ACC112 (cell line): ENCODE data around the gene SGIP1.
A peak's percentile ranks its signal among the peaks of the same experiment; 100 is the strongest.

ENCODE experiments used
- H2AFZ ChIP-seq: fragments of 200-600 bp; sonication (generic); one replicate; pipeline ENCODE4 v1.6.0; 2017; ENCODE audit warnings: antibody characterized with exemption, low read length; ENCODE audit not compliant: unreplicated experiment
- H3K27ac ChIP-seq: fragments of 200-600 bp; sonication (generic); 2 replicates; pipeline ENCODE4 v1.5.1; 2014; ENCODE audit warnings: low read depth, mild to moderate bottlenecking, antibody characterized with exemption, low read length, moderate library complexity
- H3K27me3 ChIP-seq: fragments of 200-600 bp; sonication (generic); 2 replicates; pipeline ENCODE4 v1.6.1; 2014; ENCODE audit warnings: mild to moderate bottlenecking, antibody characterized with exemption, low read length, moderate library complexity, mixed read lengths; ENCODE audit not compliant: insufficient read depth
- H3K36me3 ChIP-seq: fragments of 200-600 bp; sonication (generic); 2 replicates; pipeline ENCODE4 v1.6.1; 2016; ENCODE audit warnings: mild to moderate bottlenecking, antibody characterized with exemption, low read length, moderate library complexity, mixed read lengths; ENCODE audit not compliant: insufficient read depth
- H3K4me1 ChIP-seq: fragments of 200-600 bp; sonication (generic); one replicate; pipeline ENCODE4 v1.6.1; 2016; ENCODE audit warnings: low read length, mixed read lengths; ENCODE audit not compliant: insufficient read depth, unreplicated experiment, control insufficient read depth
- H3K4me3 ChIP-seq: fragments of 200-600 bp; sonication (generic); 2 replicates; pipeline ENCODE4 v1.5.1; 2014; ENCODE audit warnings: mild to moderate bottlenecking, low read depth, low read length
- H3K79me2 ChIP-seq: fragments of 200-600 bp; sonication (generic); one replicate; pipeline ENCODE4 v1.6.0; 2016; ENCODE audit warnings: low read length; ENCODE audit not compliant: control insufficient read depth, unreplicated experiment, insufficient read depth

Gene SGIP1

DNA sequence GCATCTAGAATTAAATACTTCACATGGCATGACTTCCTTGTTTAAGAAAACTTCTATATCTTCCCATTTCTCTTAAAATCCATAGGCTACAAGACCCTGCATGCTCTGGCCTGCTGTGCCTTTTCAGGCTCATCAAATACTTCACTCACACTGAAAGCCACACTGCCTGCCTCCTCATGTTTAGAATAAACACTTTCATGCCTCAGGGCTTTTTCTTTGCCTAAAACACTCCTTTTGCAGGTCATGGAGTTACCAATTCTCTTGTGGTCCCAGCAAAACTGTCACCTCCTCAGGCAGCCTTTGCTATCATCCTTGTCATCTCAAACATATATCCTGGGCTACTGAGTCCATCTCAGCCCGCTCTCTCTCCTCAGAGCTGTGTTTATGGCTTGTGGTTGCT, 5.5 kb downstream of the SGIP1 start:
- Histone ChIP-seq H2AFZ (no peak overlapping the region), H3K4me3 (no peak overlapping the region), H3K27ac (no peak overlapping the region), H3K27me3 (no peaks in the 10 kb centered on the region), H3K79me2 (no peaks in the 10 kb centered on the region), H3K36me3 (no peaks in the 10 kb centered on the region), H3K4me1 (peaks cover 38% of the 10 kb centered on the region)

DNA sequence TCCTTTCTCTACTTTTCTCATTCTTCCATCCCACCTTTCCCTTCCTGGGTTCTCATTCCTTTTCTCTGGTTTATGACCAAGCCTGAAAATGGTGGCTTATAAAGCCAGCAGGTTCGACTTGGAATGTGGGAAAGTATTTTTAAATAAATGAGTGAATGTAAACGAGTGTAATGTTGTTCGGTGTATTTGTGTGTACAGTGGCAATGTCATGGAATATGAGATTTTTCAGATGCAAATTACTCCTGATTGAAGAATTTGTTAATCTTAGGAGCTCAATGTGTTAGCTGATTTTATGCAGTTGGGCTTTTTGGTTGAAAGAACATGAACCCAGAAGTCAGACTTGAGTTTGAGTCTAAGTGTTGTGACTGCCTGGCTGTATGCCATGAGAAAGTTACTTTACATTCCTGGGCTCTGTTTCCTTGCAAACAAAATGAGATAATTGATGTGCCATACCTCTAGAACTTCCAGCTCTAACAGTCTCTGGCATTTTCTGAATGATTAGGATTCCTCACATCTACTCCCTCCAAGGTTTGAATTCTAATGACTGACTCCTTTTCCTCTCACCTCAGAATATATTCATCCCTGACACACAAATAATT, 6.6 kb downstream of the SGIP1 start:
- H3K27ac ChIP-seq, result peak overlapping the region; percentile 21
- H3K79me2 ChIP-seq, result no peaks in the 10 kb centered on the region

DNA sequence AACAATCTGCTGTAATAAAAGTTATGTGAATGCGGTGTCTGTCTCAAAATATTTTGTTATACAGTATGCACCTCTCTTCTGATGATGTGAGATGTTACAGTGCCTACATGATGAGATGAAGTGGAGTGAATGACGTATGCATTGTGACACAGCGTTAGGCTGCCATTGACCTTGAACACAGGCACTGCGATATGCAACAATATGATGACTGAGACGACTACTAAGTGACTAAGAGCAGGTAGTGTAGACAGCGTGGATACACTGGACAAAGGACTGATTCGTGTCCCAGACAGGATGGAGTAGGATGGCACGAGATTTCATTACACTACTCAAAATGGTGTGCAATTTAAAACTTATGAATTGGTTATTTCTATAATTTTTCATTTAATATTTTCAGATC, 8.4 kb downstream of the SGIP1 start:
- Histone ChIP-seq H3K27me3 (no peaks in the 10 kb centered on the region), H3K4me3 (peak overlapping the region; percentile 46; the same call in 1 of the 2 replicates), H2AFZ (peak overlapping the region; percentile 75), H3K4me1 (peaks cover 38% of the 10 kb centered on the region), H3K36me3 (no peaks in the 10 kb centered on the region), H3K79me2 (no peaks in the 10 kb centered on the region), H3K27ac (peak overlapping the region; percentile 99)

More for the DNA sequence above, 6.6 kb downstream of the SGIP1 start:
- Histone ChIP-seq H3K27me3 (no peaks in the 10 kb centered on the region), H3K4me1 (peaks cover 38% of the 10 kb centered on the region), H3K4me3 (no peak overlapping the region), H2AFZ (no peak overlapping the region), H3K36me3 (no peaks in the 10 kb centered on the region)

DNA sequence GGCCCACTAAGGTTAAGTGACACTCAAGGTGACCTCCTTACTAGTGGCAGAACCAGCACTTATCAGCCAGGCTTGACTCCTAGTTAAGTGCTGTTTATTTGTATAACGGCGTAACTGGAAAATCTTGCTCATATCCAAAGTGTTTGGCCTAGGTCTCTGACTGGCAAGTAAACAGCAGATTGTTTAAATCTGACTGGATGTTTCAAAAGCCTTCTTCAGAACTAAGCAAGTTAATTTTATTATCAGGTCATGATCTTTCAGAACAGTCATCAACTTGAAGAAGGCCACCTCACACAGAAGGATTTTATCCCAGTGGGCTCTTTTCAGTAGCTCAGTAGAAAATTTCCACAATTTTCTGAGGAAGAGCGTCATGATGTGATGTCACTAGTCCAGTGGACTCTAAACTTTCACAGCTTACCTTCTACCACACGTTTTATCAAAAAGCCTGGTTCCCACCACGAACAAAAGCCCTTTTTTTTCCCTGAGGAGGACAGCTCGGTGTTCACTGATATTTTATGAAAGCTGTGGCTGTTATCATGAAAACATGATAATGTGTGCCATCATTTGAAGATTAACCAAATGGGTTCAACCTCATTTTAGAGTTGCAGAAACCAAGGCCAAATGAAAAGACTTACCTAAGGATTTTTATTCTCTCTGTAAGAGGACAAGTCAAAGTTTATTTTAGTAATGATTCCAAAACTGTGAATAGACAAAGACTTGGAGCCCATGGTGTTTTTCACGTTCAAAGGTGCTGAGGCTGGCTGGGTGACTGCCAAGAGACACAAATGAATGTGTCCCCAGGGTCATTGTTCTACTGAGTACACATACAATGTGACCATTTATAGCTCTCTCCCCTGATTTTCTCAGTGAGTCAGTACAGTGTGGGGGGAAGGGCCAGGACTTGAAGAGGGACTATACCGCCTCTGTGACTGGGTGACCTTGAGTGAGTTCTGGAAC, 9.1 kb downstream of the SGIP1 start:
- H3K79me2 ChIP-seq, result no peaks in the 10 kb centered on the region
- peak overlapping the region; percentile 46; the same call in 1 of the 2 replicates for H3K4me3 ChIP-seq
- H3K4me1 ChIP-seq, result peaks cover 38% of the 10 kb centered on the region
- no peaks in the 10 kb centered on the region for H3K36me3 ChIP-seq
- no peaks in the 10 kb centered on the region for H3K27me3 ChIP-seq
- H3K27ac ChIP-seq, result peak overlapping the region; percentile 99
- peak overlapping the region; percentile 75 for H2AFZ ChIP-seq

DNA sequence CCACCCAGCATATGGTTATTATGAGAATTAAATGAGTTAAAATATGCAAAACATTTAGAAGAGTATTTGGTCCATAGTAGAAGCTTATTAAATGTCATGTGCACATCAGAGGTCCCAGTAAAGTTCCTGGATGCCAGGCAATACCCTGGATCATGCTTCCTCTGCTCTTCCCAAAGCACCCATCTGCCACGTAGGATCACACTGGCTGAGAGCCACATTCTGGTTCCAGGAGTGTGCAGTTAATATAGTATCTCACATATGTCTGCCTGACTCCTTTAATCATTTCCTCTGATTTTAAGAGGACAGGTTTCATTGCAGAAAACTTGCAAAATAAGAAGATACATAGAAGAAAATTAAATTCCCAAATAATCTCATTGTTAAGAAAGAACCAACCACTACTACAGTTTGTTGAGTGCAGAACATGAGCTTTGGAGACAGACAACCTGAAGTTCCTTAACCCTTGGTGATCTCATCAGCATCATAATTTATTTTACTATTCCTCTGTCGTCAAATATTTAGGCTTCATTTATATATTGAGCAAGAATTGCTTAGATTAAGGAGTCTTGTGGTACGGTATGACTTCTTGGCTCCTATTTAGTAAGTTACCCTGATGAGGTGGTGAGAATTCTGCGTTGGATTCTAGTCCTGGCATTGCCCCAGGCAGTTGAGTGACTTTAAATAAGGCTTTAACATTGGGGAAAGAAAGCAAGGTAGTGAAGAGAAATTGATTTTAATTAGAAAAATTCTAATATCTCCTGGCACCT, 12.3 kb downstream of the SGIP1 start:
- H3K4me1 ChIP-seq, result peaks cover 28% of the 10 kb centered on the region
- H2AFZ ChIP-seq, result no peak overlapping the region
- H3K36me3 ChIP-seq, result no peaks in the 10 kb centered on the region
- H3K27ac ChIP-seq, result no peak overlapping the region
- no peak overlapping the region for H3K4me3 ChIP-seq
- no peaks in the 10 kb centered on the region for H3K79me2 ChIP-seq
- no peaks in the 10 kb centered on the region for H3K27me3 ChIP-seq

DNA sequence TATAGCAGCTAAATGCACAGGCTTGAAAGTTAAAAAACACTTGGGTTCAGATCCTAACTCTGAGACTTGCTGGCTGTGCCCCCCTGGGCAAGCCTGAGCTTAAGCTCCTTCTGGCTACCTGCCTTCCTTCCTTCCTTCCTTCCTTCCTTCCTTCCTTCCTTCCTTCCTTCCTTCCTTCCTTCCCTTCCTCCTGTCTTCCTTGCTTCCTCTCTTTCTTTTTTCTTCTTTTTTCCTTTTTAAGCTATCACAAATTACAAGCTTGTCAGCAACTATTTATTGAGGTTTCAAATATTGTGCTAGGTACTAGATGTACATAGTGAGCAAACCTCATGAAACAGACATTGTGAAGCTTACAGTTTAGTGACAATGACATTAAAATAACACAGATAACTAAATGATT, 15.1 kb downstream of the SGIP1 start:
- no peak overlapping the region for H3K27ac ChIP-seq
- H2AFZ ChIP-seq, result no peak overlapping the region
- no peaks in the 10 kb centered on the region for H3K27me3 ChIP-seq
- H3K36me3 ChIP-seq, result no peaks in the 10 kb centered on the region
- no peak overlapping the region for H3K4me3 ChIP-seq
- no peaks in the 10 kb centered on the region for H3K79me2 ChIP-seq
- H3K4me1 ChIP-seq, result peaks cover 7% of the 10 kb centered on the region

DNA sequence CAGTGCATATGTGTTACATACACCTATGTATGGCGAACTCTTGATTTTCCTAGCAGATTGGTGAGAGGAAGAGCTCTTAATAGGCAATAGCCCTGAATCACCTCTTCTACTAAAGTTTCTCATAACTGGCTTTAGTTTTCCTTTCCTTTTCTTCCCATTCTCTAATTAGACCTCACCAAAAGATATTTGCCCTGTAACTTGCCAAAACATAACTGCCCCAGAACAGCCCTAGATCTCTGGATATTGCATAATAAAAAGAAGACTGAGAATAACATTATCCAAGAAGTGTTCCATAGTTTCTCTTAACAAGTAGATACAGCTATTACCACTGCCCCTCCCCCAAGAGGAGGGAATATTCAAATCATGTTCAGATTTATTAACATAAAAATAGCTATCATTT, 16.3 kb downstream of the SGIP1 start:
- H3K79me2 ChIP-seq, result no peaks in the 10 kb centered on the region
- no peak overlapping the region for H3K4me3 ChIP-seq
- no peaks in the 10 kb centered on the region for H3K27me3 ChIP-seq
- no peak overlapping the region for H3K27ac ChIP-seq
- peaks cover 8% of the 10 kb centered on the region for H3K4me1 ChIP-seq
- H2AFZ ChIP-seq, result no peak overlapping the region
- no peaks in the 10 kb centered on the region for H3K36me3 ChIP-seq

DNA sequence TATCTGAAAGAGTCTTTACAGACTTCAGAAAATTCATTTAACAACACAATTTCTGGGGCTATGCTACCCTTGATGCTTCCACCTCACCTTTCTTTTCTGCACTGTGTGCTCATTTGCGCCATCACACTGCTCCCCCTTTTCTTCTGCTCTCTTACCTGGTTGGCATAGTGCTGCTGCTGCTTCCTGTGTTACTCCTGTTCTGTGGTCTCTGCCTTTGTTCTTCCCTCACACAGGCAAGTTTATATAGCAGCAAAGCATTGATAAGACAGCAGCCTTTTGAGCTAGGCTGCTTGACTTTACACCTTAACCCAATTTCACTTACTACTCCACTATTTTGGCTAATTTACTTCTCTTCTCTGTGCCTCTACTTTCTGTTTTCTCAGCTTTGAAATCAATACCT, 18.3 kb downstream of the SGIP1 start:
- Histone ChIP-seq H3K4me3 (no peak overlapping the region), H3K4me1 (peaks cover 13% of the 10 kb centered on the region), H3K27me3 (no peaks in the 10 kb centered on the region), H3K27ac (no peak overlapping the region), H3K36me3 (no peaks in the 10 kb centered on the region), H2AFZ (no peak overlapping the region), H3K79me2 (no peaks in the 10 kb centered on the region)

DNA sequence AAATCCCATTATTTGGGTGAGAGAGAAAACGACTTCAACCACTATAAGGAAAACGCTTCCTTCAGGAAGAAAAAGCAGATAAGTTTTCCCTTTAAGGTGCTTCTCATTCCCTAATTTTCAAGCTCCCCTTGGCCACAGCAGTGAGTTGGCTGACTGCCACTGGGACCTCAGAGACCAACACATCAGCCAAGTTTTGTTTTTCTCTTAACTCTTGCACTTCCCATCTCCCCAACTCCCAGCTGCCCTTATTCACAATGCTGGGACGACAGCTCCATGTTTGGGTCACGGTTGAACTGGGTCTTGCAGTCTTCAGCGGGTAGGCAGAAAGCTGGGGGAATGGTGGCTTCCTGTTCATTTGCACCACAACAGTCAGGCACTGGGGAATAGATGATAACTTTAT, 18.9 kb downstream of the SGIP1 start:
- no peaks in the 10 kb centered on the region for H3K79me2 ChIP-seq
- H3K4me1 ChIP-seq, result peaks cover 16% of the 10 kb centered on the region
- no peak overlapping the region for H3K27ac ChIP-seq
- no peak overlapping the region for H3K4me3 ChIP-seq
- no peaks in the 10 kb centered on the region for H3K36me3 ChIP-seq
- no peak overlapping the region for H2AFZ ChIP-seq
- H3K27me3 ChIP-seq, result no peaks in the 10 kb centered on the region

DNA sequence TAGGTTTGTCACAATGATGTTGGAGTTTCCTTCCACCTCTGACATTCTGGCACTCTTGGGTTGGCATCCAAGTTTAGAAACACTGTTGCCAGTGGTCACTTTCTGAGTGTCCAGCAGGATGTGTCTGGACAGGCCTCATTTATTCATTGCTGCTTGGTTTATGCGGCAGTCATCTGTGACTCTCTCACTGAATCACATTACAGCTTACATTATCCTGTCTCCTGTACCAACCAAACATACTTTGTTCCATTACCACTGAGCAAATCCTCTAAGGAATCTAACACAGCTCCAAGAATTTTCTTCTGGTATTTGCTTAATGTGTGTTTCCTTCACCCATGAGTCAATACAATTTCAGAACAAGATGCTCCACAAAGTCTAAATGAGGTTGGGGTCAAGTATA, 19.9 kb downstream of the SGIP1 start:
- Histone ChIP-seq H2AFZ (no peak overlapping the region), H3K36me3 (no peaks in the 10 kb centered on the region), H3K27ac (peak overlapping the region; percentile 33), H3K4me3 (no peak overlapping the region), H3K4me1 (peaks cover 16% of the 10 kb centered on the region), H3K79me2 (no peaks in the 10 kb centered on the region), H3K27me3 (no peaks in the 10 kb centered on the region)
